ENCODE results near the gene ANKHD1. TPM values are rescaled to one million over a fixed set of nuclear protein-coding genes. Genes with fewer than 3 reads are reported as not detected.

Gene ANKHD1
- total and polyA plus RNA-seq, 9 of the 15 experiments (the other 6 are each of a cell fraction or from before 2014, with no cell fraction given) = 38.9 to 138 (median 78.7) TPM

GRCh38 chr5:140360681-140361479 is 40.8 kb upstream of the ANKHD1 start (continued):
- no peak for TF ChIP-seq THAP12 (CRISPR knock-in tag; IDR thresholded peaks at IDR 0.05)
- TF ChIP-seq ASH1L (IDR thresholded peaks at IDR 0.05; ENCODE audit: borderline replicate concordance, low read depth, partially characterized antibody) = no peak
- no peak for TF ChIP-seq POLR2H (tag; IDR thresholded peaks at IDR 0.05; ENCODE audit: low read depth)
- no peak for TF ChIP-seq POLR2G (IDR thresholded peaks at IDR 0.05; ENCODE audit: low read depth, low read length)
- no peak for TF ChIP-seq STAT6 (CRISPR knock-in tag; IDR thresholded peaks at IDR 0.05)
